Kidney epithelial cell (primary cell): ENCODE results near the gene USP17L10. TPM values are rescaled to one million over a fixed set of nuclear protein-coding genes. Genes with fewer than 3 reads are reported as not detected.
"Not testable (repeated sequence)": the region's sequence is repeated elsewhere in the genome, so short reads cannot be mapped to it uniquely, and the experiment has no call there.

Experiments used
- DNase-seq: peaks from one replicate; pipeline ENCODE4 v3.0.0-alpha.2; 2010; ENCODE audit warnings: low read depth
- H3K27me3 ChIP-seq: 2 replicates; pipeline ENCODE4 v1.6.0; 2011; ENCODE audit warnings: low read length; ENCODE audit not compliant: control insufficient read depth, insufficient read depth
- H3K36me3 ChIP-seq: 2 replicates; pipeline ENCODE4 v1.5.1; 2011; ENCODE audit warnings: low read length; ENCODE audit not compliant: control insufficient read depth, insufficient read depth
- H3K4me3 ChIP-seq: 2 replicates; pipeline ENCODE4 v1.5.1; 2011; ENCODE audit warnings: low read depth, mild to moderate bottlenecking, control low read depth, low read length
- total RNA-seq: library from RNA; depleted of rRNA; stranded (reverse); fragments of >200 nt; gene quantifications from 2 replicates; pipeline ENCODE4 v1.2.3, GENCODE V29; 2015

Gene USP17L10, protein sequence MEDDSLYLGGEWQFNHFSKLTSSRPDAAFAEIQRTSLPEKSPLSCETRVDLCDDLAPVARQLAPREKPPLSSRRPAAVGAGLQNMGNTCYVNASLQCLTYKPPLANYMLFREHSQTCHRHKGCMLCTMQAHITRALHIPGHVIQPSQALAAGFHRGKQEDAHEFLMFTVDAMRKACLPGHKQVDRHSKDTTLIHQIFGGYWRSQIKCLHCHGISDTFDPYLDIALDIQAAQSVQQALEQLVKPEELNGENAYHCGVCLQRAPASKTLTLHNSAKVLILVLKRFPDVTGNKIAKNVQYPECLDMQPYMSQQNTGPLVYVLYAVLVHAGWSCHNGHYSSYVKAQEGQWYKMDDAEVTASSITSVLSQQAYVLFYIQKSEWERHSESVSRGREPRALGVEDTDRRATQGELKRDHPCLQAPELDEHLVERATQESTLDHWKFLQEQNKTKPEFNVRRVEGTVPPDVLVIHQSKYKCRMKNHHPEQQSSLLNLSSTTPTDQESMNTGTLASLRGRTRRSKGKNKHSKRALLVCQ
- total RNA-seq: not detected in 2 replicates

DNA sequence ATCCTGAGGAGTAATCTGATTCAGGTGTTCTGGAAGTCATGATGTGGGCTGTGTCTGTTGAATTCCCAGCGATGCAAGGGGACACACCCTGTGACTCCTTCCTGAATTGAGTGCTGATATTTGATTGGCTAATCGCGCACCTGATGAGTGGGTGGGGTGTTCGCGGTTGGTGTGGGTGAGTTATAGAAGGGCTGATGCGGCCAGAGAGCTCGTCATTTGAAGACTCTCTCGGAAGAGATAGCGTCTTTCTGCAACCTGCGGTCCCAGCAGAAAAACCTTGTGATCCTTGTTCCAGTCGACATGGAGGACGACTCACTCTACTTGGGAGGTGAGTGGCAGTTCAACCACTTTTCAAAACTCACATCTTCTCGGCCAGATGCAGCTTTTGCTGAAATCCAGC, at the start of gene USP17L10:
USP17L10 (plus strand) TSS at position 301 of the 400 bp plus-strand sequence; CDS start at position 301, 0 bp downstream.
- not testable (repeated sequence) for DNase-seq, H3K27me3 ChIP-seq, H3K4me3 ChIP-seq, H3K36me3 ChIP-seq

DNA sequence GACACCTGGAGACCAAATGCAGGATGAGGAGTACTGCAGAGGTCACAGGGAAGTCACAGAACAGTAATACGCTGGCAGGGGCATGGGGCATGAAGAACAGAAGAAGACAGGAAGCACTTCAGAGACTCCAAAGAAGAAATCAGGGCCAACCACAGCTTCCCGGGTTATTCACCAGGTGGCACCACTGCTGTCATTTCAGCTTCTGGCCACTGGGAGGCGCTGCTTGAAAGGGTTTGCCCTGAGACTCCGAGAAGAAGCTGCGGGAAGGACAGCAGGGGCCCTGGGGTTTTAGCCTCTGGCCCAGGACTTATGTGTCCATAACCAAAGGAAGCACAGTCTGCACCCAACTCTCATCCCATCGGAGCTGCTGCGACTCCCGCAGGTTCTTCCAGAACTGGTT, 44.5 kb upstream of the USP17L10 start:
- H3K36me3 ChIP-seq, DNase-seq, H3K4me3 ChIP-seq, H3K27me3 ChIP-seq: not testable (repeated sequence)

DNA sequence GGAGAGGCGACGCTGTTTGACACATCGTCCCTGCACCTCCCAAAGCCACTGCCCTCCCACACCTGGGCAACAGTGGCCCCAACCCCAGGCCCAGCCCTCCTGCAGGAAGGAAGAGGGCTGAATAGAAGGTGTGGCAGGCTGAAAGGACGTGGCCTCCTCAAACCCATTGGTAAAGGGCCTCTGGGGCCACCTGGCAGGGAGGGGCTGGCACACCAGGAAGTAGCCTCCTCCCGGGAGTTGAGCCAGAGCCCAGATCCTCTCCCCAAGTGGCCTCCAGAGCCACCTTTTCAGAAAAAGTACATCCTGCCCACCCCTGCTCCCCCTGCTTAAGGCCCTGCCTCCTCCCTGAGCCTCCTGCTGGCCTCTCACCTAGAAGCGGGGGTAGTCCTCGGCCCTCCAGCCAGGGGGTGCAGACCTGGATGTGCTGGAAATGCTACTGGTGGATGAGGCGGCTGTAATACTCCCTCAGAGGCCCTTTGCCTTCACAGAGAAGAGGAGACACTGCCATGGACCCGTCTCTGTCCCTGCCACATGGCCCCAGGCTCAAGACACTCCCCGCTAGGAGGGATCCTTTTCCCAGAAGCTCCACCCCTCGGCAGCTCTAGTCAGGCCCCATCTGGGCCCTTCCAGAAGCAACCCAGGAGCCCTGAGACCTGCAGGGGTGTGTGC, 40.5 kb upstream of the USP17L10 start, which contains the start of gene FAM90A26:
FAM90A26 (plus strand) TSS at position 619 of the 669 bp plus-strand sequence. CDS start 2,764 bp downstream, outside the sequence.
- not testable (repeated sequence) for H3K4me3 ChIP-seq, DNase-seq, H3K27me3 ChIP-seq, H3K36me3 ChIP-seq

DNA sequence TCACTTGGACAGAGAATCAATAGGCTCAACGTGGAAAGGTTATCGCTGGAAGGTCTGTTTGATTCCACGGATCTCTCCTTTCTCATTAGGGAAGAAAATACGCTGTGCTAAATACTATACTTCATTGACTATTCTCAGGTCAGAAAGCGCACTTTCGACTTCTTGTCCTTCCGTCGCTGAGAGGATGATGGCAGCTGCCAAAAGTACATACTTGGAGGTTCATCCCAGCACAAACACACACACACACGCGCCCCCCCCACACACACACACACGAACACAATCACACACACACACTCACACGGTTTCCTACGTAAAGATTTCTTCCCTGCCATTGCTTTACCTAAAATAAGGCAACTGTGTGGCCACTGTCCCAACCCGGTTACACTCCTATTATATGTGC, 4.2 kb downstream of the USP17L10 start:
- H3K36me3 ChIP-seq, H3K4me3 ChIP-seq, DNase-seq, H3K27me3 ChIP-seq: not testable (repeated sequence)

DNA sequence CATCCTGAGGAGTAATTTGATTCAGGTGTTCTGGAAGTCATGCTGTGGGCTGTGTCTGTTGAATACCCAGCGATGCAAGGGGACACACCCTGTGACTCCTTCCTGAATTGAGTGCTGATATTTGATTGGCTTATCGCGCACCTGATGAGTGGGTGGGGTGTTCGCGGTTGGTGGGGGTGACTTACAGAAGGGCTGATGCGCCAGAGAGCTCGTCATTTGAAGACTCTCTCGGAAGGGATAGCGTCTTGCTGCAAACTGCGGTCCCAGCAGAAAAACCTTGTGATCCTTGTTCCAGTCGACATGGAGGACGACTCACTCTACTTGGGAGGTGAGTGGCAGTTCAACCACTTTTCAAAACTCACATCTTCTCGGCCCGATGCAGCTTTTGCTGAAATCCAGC, 4.6 kb downstream of the USP17L10 start, which contains the start of gene USP17L11:
USP17L11 (plus strand) TSS at position 301 of the 400 bp plus-strand sequence; CDS start at position 301, 0 bp downstream.
- H3K27me3 ChIP-seq, DNase-seq, H3K36me3 ChIP-seq, H3K4me3 ChIP-seq: not testable (repeated sequence)

DNA sequence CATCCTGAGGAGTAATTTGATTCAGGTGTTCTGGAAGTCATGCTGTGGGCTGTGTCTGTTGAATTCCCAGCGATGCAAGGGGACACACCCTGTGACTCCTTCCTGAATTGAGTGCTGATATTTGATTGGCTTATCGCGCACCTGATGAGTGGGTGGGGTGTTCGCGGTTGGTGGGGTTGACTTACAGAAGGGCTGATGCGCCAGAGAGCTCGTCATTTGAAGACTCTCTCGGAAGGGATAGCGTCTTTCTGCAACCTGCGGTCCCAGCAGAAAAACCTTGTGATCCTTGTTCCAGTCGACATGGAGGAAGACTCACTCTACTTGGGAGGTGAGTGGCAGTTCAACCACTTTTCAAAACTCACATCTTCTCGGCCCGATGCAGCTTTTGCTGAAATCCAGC, 9.4 kb downstream of the USP17L10 start, which contains the start of gene USP17L12:
USP17L12 (plus strand) TSS at position 301 of the 400 bp plus-strand sequence; CDS start at position 301, 0 bp downstream.
- not testable (repeated sequence) for H3K36me3 ChIP-seq, DNase-seq, H3K4me3 ChIP-seq, H3K27me3 ChIP-seq

DNA sequence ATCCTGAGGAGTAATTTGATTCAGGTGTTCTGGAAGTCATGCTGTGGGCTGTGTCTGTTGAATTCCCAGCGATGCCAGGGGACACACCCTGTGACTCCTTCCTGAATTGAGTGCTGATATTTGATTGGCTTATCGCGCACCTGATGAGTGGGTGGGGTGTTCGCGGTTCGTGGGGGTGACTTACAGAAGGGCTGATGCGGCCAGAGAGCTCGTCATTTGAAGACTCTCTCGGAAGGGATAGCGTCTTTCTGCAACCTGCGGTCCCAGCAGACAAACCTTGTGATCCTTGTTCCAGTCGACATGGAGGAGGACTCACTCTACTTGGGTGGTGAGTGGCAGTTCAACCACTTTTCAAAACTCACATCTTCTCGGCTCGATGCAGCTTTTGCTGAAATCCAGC, 14.1 kb downstream of the USP17L10 start, which contains the start of gene USP17L13:
USP17L13 (plus strand) TSS at position 301 of the 400 bp plus-strand sequence; CDS start at position 301, 0 bp downstream.
- not testable (repeated sequence) for H3K36me3 ChIP-seq, DNase-seq, H3K27me3 ChIP-seq, H3K4me3 ChIP-seq

DNA sequence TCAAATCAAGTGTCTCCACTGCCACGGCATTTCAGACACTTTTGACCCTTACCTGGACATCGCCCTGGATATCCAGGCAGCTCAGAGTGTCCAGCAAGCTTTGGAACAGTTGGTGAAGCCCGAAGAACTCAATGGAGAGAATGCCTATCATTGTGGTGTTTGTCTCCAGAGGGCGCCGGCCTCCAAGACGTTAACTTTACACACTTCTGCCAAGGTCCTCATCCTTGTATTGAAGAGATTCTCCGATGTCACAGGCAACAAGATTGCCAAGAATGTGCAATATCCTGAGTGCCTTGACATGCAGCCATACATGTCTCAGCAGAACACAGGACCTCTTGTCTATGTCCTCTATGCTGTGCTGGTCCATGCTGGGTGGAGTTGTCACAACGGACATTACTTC, 19.8 kb downstream of the USP17L10 start:
- H3K36me3 ChIP-seq, DNase-seq, H3K27me3 ChIP-seq, H3K4me3 ChIP-seq: not testable (repeated sequence)

DNA sequence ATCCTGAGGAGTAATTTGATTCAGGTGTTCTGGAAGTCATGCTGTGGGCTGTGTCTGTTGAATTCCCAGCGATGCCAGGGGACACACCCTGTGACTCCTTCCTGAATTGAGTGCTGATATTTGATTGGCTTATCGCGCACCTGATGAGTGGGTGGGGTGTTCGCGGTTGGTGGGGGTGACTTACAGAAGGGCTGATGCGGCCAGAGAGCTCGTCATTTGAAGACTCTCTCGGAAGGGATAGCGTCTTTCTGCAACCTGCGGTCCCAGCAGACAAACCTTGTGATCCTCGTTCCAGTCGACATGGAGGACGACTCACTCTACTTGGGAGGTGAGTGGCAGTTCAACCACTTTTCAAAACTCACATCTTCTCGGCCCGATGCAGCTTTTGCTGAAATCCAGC, 23.6 kb downstream of the USP17L10 start, which contains the start of gene USP17L15:
USP17L15 (plus strand) TSS at position 301 of the 400 bp plus-strand sequence; CDS start at position 301, 0 bp downstream.
- H3K27me3 ChIP-seq, H3K36me3 ChIP-seq, DNase-seq, H3K4me3 ChIP-seq: not testable (repeated sequence)

DNA sequence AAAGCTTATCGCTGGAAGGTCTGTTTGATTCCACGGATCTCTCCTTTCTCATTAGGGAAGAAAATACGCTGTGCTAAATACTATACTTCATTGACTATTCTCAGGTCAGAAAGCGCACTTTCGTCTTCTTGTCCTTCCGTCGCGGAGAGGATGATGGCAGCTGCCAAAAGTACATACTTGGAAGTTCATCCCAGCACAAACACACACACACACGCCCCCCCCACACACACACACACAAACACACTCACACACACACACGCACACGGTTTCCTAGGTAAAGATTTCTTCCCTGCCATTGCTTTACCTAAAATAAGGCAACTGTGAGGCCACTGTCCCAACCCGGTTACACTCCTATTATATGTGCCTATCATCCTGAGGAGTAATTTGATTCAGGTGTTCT, 28.0 kb downstream of the USP17L10 start:
- not testable (repeated sequence) for H3K27me3 ChIP-seq, DNase-seq, H3K36me3 ChIP-seq, H3K4me3 ChIP-seq

DNA sequence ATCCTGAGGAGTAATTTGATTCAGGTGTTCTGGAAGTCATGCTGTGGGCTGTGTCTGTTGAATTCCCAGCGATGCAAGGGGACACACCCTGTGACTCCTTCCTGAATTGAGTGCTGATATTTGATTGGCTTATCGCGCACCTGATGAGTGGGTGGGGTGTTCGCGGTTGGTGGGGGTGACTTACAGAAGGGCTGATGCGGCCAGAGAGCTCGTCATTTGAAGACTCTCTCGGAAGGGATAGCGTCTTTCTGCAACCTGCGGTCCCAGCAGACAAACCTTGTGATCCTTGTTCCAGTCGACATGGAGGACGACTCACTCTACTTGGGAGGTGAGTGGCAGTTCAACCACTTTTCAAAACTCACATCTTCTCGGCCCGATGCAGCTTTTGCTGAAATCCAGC, 33.1 kb downstream of the USP17L10 start, which contains the start of gene USP17L17:
USP17L17 (plus strand) TSS at position 301 of the 400 bp plus-strand sequence; CDS start at position 301, 0 bp downstream.
- DNase-seq, H3K4me3 ChIP-seq, H3K27me3 ChIP-seq, H3K36me3 ChIP-seq: not testable (repeated sequence)

DNA sequence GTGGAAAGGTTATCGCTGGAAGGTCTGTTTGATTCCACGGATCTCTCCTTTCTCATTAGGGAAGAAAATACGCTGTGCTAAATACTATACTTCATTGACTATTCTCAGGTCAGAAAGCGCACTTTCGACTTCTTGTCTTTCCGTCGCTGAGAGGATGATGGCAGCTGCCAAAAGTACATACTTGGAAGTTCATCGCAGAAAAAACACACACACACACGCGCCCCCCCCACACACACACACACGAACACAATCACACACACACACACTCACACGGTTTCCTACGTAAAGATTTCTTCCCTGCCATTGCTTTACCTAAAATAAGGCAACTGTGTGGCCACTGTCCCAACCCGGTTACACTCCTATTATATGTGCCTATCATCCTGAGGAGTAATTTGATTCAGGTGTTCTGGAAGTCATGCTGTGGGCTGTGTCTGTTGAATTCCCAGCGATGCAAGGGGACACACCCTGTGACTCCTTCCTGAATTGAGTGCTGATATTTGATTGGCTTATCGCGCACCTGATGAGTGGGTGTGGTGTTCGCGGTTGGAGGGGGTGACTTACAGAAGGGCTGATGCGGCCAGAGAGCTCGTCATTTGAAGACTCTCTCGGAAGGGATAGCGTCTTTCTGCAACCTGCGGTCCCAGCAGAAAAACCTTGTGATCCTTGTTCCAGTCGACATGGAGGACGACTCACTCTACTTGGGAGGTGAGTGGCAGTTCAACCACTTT, 37.7 kb downstream of the USP17L10 start, which contains the start of gene USP17L18:
USP17L18 (plus strand) TSS at position 678 of the 728 bp plus-strand sequence; CDS start at position 678, 0 bp downstream.
- not testable (repeated sequence) for H3K36me3 ChIP-seq, H3K4me3 ChIP-seq, DNase-seq, H3K27me3 ChIP-seq

DNA sequence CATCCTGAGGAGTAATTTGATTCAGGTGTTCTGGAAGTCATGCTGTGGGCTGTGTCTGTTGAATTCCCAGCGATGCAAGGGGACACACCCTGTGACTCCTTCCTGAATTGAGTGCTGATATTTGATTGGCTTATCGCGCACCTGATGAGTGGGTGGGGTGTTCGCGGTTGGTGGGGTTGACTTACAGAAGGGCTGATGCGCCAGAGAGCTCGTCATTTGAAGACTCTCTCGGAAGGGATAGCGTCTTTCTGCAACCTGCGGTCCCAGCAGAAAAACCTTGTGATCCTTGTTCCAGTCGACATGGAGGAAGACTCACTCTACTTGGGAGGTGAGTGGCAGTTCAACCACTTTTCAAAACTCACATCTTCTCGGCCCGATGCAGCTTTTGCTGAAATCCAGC, 42.6 kb downstream of the USP17L10 start, which contains the start of gene USP17L19:
USP17L19 (plus strand) TSS at position 301 of the 400 bp plus-strand sequence; CDS start at position 301, 0 bp downstream.
- H3K36me3 ChIP-seq, H3K27me3 ChIP-seq, DNase-seq, H3K4me3 ChIP-seq: not testable (repeated sequence)
